Natural killer cell treated with Interleukin-12 subunit alpha and Interleukin-12 subunit beta and Interleukin-15 and Interleukin-18, amount 100 ng/mL, for 72 hours (primary cell): ENCODE results near the gene SCNN1B. TPM values are rescaled to one million over a fixed set of nuclear protein-coding genes. Genes with fewer than 3 reads are reported as not detected.
A peak's percentile ranks its signal among the peaks of the same experiment; 100 is the strongest.

ENCODE experiments used
- ATAC-seq, 2 donors: fragments of 150-1000 bp; cut with Tn5 transposase in 1 of 2; sonication (Bioruptor Pico), chemical (Tn5 transposase) in 1 of 2; 2 replicates each; pipeline ENCODE4 v1.10.0; 2021
- DNase-seq: peaks from one replicate; pipeline ENCODE4 v3.0.0; 2022; ENCODE audit warnings: low spot score
- H3K27ac Mint-ChIP-seq, 2 donors: 1 replicate in 1 of 2; 2 replicates in 1 of 2; pipeline ENCODE4 v1.8.0; 2022; ENCODE audit warnings: mixed read lengths in 2 of 2, mild to moderate bottlenecking in 1 of 2, moderate library complexity in 1 of 2
- H3K27me3 Mint-ChIP-seq, 2 donors: 1 replicate in 1 of 2; 2 replicates in 1 of 2; pipeline ENCODE4 v1.8.0; 2022; ENCODE audit warnings: mixed read lengths in 2 of 2
- H3K36me3 Mint-ChIP-seq: one replicate; pipeline ENCODE4 v1.8.0; 2022; ENCODE audit warnings: mixed read lengths
- H3K4me1 Mint-ChIP-seq, 2 donors: 1 replicate in 1 of 2; 2 replicates in 1 of 2; pipeline ENCODE4 v1.8.0; 2022; ENCODE audit warnings: low read depth in 2 of 2, mixed read lengths in 2 of 2, mild to moderate bottlenecking in 1 of 2
- H3K4me3 Mint-ChIP-seq: one replicate; pipeline ENCODE4 v1.8.0; 2022; ENCODE audit warnings: mixed read lengths
- H3K9me3 Mint-ChIP-seq: 2 replicates; pipeline ENCODE4 v1.8.0; 2022; ENCODE audit warnings: mixed read lengths
- total RNA-seq, 2 donors: library from RNA; stranded (reverse); gene quantifications; one replicate each; pipeline ENCODE4 v1.2.3, GENCODE V29; 2022

SCNN1B gene
- total RNA-seq, 2 donors from 2014 or later = not detected

DNA sequence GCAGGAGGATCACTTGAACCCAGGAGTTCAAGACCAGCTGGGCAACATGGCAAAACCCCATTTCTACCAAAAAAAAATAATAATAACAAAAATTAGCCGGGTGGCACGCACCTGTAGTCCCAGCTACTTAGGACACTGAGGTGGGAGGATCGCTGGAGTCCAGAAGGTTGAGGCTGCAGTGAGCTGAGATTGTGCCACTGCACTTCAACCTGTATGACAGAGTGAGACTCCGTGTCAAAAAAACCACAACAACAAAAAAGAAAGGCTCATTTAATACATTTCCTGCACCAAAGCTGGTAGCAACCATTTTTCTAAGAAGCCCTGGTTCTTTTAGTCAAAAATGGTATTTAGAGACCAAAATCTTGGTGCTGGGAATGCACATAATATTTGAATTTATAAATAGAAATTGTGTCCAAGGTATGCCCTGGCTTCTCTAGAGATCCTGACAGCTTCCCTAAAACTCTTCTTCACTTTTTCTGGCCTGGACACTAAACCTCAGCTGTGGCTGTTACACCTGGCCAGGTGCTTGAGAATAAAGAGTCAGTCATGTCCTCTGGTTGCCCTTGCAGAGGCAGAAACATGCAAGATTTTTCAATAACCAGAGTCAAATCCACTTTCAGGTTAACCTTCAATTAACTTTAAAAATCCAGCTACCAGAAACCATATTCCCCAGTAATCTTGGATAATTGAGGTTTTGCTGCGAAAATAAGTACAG, 35.9 kb downstream of the SCNN1B start:
- H3K9me3 Mint-ChIP-seq = no peaks in the 10 kb centered on the region
- no peaks in the 10 kb centered on the region for H3K36me3 Mint-ChIP-seq
- ATAC-seq = no peak
- no peak for DNase-seq
- no peak overlapping the region for H3K4me3 Mint-ChIP-seq
- no peaks in the 10 kb centered on the region for H3K4me1 Mint-ChIP-seq
- no peak overlapping the region for H3K27ac Mint-ChIP-seq
- H3K27me3 Mint-ChIP-seq = peaks cover 12 to 13% of the 10 kb centered on the region in 2 donors

DNA sequence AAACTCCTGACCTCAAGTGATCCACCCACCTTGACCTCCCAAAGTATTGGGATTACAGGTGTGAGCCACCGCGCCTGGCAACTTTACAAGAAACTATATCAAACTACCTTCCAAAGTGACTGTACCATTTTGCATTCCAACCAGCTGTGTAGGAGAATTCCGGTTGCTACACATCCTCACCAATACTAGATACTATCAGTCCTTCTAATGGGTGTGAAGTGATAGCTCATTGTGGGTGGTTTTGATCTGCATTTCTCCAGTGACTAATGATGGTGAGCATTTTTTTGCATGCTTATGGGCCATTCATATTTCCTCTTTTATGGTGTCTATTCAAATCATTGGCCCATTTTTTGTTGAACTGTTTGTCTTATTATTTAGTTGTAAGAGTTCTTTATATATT, 37.7 kb downstream of the SCNN1B start:
- no peaks in the 10 kb centered on the region for H3K4me1 Mint-ChIP-seq

DNA sequence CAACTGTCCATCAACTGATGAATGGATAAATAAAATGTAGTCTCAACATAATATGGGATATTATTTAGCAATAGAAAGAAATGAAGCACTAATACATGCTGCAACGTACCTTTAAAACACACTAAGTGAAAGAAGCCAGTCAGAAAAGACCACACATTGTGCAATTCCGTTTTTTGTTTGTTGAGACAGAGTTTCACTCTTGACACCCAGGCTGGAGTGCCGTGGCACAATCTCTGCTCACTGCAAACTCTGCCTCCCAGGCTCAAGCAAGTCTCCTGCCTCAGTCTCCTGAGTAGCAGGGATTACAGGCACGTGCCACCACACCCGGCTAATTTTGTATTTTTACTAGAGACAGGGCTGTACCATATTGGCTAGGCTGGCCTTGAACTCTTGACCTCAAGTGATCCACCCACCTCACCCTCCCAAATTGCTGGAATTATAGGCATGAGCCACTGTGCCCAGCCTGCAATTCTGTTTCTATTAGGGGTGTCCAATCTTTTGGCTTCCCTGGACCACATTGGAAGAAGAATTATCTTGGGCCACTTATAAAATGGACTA, 40.1 kb downstream of the SCNN1B start:
- peaks cover 9 to 17% of the 10 kb centered on the region in 2 donors for H3K27me3 Mint-ChIP-seq
- no peaks in the 10 kb centered on the region for H3K36me3 Mint-ChIP-seq
- H3K9me3 Mint-ChIP-seq = no peaks in the 10 kb centered on the region
- H3K27ac Mint-ChIP-seq = no peak overlapping the region
- H3K4me1 Mint-ChIP-seq = no peaks in the 10 kb centered on the region
- no peak overlapping the region for H3K4me3 Mint-ChIP-seq
- ATAC-seq (no peak), DNase-seq (no peak)

More for the DNA sequence above, 37.7 kb downstream of the SCNN1B start:
- Mint-ChIP-seq H3K36me3 (no peaks in the 10 kb centered on the region), H3K27ac (no peak overlapping the region), H3K4me3 (no peak overlapping the region), H3K9me3 (no peaks in the 10 kb centered on the region), H3K27me3 (peaks cover 14 to 15% of the 10 kb centered on the region in 2 donors)
- DNase-seq (no peak), ATAC-seq (no peak)

DNA sequence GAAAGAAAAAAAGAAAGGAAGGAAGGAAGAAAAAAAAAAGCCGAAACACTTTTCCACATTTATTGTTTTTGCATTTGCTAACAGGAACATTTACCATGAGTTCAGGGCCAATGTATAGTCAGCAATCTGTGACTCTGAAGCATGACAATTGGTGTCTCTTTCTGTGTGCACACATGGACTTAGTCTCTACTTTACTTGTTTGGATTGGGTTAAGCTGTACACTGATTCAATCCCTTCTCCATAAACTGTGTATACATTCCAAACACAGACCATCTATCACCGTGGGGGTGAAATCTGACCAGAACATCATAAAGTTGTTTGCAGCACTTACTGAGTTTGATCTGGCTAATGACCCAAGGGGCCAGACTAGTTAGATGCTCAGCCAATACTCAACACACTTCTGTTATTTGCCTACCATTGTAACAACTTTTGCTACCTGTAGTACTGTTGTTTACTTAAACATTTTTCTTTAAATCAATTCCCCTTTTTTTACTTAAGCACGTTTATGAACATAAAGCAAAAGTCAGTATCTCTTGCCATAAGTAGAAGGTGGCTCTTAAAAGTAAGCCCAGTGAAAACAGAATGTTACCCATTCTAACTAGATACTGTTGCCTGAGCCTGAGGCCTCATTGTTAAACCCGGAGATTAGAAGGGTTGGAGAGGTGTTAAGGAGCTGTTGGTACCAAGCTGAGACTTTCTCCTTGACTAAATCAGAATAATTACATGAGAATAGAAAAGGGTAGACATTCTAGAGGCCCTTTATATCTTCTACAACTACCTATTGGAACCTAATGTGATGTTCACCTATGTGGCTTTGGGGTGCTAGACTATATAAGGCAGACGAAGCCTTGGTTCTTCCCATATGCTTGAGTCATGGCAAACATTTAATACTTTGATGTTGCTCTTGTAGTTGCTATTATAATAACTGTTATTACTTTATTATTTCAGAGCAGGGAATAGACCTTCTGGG, 41.8 kb downstream of the SCNN1B start:
- H3K27ac Mint-ChIP-seq = no peak overlapping the region
- peaks cover 13 to 28% of the 10 kb centered on the region in 2 donors for H3K27me3 Mint-ChIP-seq
- DNase-seq = no peak
- no peaks in the 10 kb centered on the region for H3K36me3 Mint-ChIP-seq
- ATAC-seq = no peak
- H3K4me1 Mint-ChIP-seq = no peaks in the 10 kb centered on the region
- H3K4me3 Mint-ChIP-seq = no peak overlapping the region
- H3K9me3 Mint-ChIP-seq = no peaks in the 10 kb centered on the region

DNA sequence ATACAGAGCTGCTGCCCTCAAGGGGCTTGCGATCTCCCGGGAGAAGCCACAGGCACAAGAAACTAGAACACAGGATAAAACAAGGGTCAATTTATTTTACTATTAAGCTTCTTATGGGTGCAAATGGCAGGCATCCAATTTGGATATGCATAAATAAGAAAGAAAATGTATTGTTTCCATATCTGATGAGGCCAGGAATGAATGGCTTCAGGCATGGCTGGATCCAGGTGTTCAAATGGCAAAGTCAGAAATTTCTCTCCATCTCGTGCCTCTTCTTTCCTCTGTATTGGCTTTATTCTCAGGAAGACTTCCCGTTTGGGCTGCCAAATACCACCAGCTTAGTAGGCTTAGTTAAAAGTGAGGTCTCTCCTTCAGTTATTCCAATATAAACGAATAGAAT, 43.1 kb downstream of the SCNN1B start:
- H3K4me3 Mint-ChIP-seq = no peak overlapping the region
- no peaks in the 10 kb centered on the region for H3K4me1 Mint-ChIP-seq
- H3K9me3 Mint-ChIP-seq = no peaks in the 10 kb centered on the region
- peaks cover 15 to 32% of the 10 kb centered on the region in 2 donors for H3K27me3 Mint-ChIP-seq
- H3K27ac Mint-ChIP-seq = no peak overlapping the region
- DNase-seq (no peak), ATAC-seq (no peak)
- no peaks in the 10 kb centered on the region for H3K36me3 Mint-ChIP-seq

DNA sequence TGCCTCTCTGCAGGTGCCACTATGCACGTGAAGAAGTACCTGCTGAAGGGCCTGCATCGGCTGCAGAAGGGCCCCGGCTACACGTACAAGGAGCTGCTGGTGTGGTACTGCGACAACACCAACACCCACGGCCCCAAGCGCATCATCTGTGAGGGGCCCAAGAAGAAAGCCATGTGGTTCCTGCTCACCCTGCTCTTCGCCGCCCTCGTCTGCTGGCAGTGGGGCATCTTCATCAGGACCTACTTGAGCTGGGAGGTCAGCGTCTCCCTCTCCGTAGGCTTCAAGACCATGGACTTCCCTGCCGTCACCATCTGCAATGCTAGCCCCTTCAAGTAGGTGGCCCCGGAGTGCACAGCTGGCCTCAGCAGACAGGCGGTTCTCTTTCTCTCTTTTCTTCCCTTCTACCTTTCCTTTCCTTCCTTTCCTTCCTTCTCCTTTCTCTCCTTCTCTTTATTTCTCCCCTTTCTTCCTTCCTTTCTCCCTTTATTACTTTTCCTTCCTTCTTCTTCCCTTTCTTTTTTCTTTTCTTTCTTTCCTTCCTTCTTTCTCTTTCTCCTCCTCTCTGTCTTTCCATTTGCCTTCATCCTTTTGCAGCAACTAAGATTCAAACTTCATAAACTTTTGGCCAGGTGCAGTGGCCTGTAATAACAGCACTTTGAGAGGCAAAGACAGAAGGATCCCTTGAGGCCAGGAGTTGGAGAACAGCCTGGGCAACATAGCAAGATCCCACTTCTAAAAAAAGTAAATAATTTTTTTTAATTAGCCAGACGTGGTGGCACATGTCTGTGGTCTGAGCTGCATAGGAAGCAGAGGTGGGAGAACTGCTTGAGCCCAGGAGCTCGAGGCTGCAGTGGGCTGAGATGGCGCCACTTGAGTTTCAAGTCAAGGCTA, 46.7 kb downstream of the SCNN1B start:
- Mint-ChIP-seq H3K27ac (no peak overlapping the region), H3K4me1 (no peaks in the 10 kb centered on the region), H3K4me3 (no peak overlapping the region), H3K9me3 (no peaks in the 10 kb centered on the region), H3K36me3 (no peaks in the 10 kb centered on the region), H3K27me3 (peaks cover 13 to 21% of the 10 kb centered on the region in 2 donors)
- no peak for ATAC-seq
- DNase-seq = no peak

DNA sequence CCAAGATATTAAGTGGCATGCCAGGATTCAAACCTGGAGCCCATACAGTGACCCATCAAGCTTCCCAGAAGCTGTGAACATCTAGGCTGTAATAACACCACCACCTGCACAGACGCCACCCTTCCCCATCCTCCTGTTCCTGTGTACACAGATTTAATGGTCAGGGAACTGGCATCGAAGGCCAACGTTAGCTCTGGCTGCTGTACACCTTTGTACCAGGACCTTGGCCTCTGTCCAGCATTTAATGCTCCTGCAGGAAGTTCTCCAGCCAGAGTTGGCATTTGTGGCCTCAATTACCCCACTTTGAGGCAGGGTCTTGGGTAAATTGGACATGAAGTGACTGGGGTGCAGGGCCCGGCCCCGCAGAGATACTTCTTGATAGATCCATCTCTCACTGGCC, 49.3 kb downstream of the SCNN1B start:
- Mint-ChIP-seq H3K4me3 (no peak overlapping the region), H3K4me1 (no peaks in the 10 kb centered on the region), H3K27me3 (peaks cover 9 to 15% of the 10 kb centered on the region in 2 donors), H3K36me3 (no peaks in the 10 kb centered on the region), H3K27ac (no peak overlapping the region), H3K9me3 (no peaks in the 10 kb centered on the region)
- no peak for DNase-seq
- ATAC-seq = no peak

DNA sequence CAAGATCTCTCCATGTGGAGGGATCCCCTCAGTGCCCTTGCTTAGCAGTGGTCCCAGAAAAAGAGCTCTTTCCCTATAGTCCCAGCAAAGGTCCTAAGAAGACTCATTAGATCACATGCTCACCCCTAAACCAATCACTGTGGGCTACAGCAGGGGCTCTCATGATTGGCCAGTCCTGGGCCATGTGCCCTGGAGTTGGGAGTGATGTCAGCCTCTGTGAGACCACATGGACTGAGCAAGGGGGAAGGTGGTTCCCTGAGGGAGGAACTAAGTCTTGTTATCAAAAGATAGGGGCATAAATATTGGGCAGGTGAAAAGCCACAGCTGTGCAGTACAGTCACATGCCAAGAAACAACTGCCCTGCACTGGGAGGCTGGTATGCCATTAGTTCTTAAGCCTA, 51.3 kb downstream of the SCNN1B start:
- no peak for ATAC-seq
- no peak for DNase-seq
- Mint-ChIP-seq H3K36me3 (no peaks in the 10 kb centered on the region), H3K4me3 (no peak overlapping the region), H3K27ac (no peak overlapping the region), H3K27me3 (peaks cover 4 to 9% of the 10 kb centered on the region in 2 donors), H3K4me1 (no peaks in the 10 kb centered on the region), H3K9me3 (no peaks in the 10 kb centered on the region)

DNA sequence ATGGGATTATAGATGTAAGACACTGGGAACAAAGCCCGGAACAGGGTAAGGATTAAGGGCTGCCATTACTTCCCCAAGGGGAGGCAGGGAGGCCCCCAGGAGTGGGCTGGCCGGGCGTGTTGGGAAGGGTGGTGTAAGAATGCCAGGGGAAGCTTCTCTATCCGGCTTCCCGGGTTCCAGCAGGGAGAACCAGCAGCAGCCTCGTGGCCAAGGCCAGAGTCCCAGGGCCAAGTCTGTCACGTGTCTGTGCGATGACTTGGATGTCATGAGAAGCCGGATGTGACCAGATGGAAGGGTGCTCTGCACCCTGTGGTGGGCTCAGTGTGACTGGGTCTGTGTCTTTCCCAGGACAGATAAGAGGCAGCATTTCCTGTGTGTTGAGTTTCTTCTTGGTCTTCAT, 52.1 kb downstream of the SCNN1B start:
- no peak overlapping the region for H3K27ac Mint-ChIP-seq
- peaks cover 0 to under 1% of the 10 kb centered on the region in 2 donors for H3K27me3 Mint-ChIP-seq
- no peak for ATAC-seq
- DNase-seq = no peak
- H3K4me1 Mint-ChIP-seq = no peaks in the 10 kb centered on the region
- H3K4me3 Mint-ChIP-seq = no peak overlapping the region
- no peaks in the 10 kb centered on the region for H3K9me3 Mint-ChIP-seq
- no peaks in the 10 kb centered on the region for H3K36me3 Mint-ChIP-seq

DNA sequence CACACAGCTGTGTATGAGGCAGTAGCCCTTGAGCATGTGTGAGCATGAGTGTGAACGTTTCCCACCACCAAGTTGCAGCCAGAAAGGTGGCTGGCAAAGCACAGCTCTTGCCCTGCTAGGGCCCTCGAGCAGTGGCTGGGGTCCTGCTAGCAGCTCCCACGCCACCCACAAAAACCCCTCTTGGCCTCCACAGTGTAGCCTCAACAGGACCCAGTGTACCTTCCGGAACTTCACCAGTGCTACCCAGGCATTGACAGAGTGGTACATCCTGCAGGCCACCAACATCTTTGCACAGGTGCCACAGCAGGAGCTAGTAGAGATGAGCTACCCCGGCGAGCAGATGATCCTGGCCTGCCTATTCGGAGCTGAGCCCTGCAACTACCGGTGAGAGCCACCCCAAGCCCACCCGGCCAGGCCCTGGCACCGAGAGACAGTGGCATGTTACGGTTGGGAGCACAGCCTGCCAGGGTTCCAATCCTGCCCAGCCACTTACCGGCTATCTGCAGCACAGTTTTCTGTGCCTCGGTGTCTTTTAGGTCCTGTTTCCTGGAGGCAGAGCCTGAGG, 53.1 kb downstream of the SCNN1B start:
- ATAC-seq (peak in 1 of 2 donors; percentile 1), DNase-seq (no peak)
- Mint-ChIP-seq H3K36me3 (no peaks in the 10 kb centered on the region), H3K27ac (no peak overlapping the region), H3K27me3 (no peaks in the 10 kb centered on the region), H3K4me3 (no peak overlapping the region), H3K9me3 (no peaks in the 10 kb centered on the region), H3K4me1 (no peaks in the 10 kb centered on the region)

DNA sequence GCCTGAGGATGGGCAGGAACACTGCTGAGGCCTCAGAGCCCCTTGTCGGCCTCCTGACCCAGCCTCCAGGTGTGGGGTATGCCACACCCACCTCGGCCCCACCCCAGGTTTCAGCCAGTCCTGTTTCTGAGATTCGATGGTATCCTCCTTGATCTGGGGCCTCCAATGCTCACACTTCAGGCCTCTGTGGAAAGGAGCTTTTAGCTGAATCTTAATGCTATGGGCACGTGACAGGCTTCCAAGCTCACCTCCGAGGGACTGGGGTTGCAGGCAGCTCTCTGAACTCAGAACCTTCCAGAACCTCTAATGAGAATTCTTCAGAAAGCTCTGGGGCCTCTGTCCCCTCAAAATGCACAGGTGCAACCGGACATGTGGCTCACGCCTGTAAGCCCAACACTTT, 54.8 kb downstream of the SCNN1B start:
- no peaks in the 10 kb centered on the region for H3K9me3 Mint-ChIP-seq
- DNase-seq = no peak
- ATAC-seq = no peak
- H3K4me1 Mint-ChIP-seq = no peaks in the 10 kb centered on the region
- no peak overlapping the region for H3K4me3 Mint-ChIP-seq
- H3K27me3 Mint-ChIP-seq = no peaks in the 10 kb centered on the region
- no peak overlapping the region for H3K27ac Mint-ChIP-seq
- no peaks in the 10 kb centered on the region for H3K36me3 Mint-ChIP-seq

DNA sequence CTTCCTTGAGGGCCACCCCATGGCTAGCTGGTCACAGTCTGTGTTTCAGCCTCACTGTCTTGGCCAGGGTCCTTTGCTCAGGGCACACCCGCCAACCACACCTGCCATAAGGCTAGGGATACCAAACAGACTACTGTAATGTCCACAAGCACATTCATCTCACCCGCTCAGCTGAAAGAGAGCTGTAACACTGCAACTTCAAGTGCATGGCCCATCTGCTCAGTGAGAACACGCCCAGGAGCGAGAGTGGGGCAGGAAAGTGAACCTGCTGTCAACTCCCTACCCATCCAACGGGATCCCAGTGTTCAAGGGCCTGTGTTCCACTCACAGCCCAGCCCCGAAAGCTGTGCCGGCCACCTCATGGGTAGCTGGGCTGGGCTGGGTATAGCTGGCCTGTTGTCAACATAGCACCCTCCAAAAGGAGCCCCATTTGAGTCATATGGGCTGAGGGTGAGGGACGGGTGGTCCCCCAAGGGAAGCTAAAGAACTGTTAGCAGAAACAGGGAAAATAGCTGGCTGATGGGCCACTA, 55.7 kb downstream of the SCNN1B start:
- Mint-ChIP-seq H3K36me3 (no peaks in the 10 kb centered on the region), H3K4me3 (no peak overlapping the region), H3K27me3 (no peaks in the 10 kb centered on the region), H3K27ac (no peak overlapping the region), H3K9me3 (no peaks in the 10 kb centered on the region), H3K4me1 (no peaks in the 10 kb centered on the region)
- DNase-seq (no peak), ATAC-seq (no peak)
